GM12801 (cell line): ENCODE data around the gene STIM1.

Source experiments
- TF ChIP-seq, protein P1 (sequence below): IDR thresholded peaks from one replicate; pipeline ENCODE4 v1.5.1; 2011; ENCODE audit warnings: control low read depth; ENCODE audit not compliant: insufficient read length; ENCODE audit errors: extremely low read depth

The STIM1 gene

GRCh38 chr11:3905080-3905953, 49.9 kb downstream of the STIM1 start:
- TF ChIP-seq, protein P1, sequence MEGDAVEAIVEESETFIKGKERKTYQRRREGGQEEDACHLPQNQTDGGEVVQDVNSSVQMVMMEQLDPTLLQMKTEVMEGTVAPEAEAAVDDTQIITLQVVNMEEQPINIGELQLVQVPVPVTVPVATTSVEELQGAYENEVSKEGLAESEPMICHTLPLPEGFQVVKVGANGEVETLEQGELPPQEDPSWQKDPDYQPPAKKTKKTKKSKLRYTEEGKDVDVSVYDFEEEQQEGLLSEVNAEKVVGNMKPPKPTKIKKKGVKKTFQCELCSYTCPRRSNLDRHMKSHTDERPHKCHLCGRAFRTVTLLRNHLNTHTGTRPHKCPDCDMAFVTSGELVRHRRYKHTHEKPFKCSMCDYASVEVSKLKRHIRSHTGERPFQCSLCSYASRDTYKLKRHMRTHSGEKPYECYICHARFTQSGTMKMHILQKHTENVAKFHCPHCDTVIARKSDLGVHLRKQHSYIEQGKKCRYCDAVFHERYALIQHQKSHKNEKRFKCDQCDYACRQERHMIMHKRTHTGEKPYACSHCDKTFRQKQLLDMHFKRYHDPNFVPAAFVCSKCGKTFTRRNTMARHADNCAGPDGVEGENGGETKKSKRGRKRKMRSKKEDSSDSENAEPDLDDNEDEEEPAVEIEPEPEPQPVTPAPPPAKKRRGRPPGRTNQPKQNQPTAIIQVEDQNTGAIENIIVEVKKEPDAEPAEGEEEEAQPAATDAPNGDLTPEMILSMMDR: no peak

- TF ChIP-seq, protein P1: no peak
Measured at GRCh38 chr11:3906166-3906565, 50.7 kb downstream of the STIM1 start.

DNA sequence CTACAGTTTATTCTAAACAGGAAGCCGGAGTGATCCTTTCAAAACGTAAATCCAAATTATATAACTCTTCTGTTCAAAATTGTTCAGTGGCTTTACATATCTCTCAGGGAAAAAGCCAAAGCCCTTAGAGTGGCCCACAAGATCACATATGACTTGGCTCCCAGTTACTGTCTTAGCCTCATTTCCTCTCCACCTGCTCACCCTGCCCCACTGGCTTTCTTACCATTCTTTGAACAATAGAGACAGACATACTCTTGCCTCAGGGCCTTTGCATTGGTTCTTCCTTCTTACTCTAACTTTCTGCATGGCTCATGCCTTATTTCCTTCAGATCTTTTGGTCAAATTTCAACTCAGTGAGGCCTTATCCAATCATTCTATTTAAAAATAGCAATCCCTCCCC, 52.1 kb downstream of the STIM1 start:
- TF ChIP-seq, protein P1: no peak

GRCh38 chr11:3909901-3910300, 54.4 kb downstream of the STIM1 start:
- TF ChIP-seq, protein P1: no peak

GRCh38 chr11:3911908-3912505, 56.5 kb downstream of the STIM1 start:
- TF ChIP-seq, protein P1: no peak

- TF ChIP-seq, protein P1: no peak
Measured at GRCh38 chr11:3913921-3914320, 58.5 kb downstream of the STIM1 start.

DNA sequence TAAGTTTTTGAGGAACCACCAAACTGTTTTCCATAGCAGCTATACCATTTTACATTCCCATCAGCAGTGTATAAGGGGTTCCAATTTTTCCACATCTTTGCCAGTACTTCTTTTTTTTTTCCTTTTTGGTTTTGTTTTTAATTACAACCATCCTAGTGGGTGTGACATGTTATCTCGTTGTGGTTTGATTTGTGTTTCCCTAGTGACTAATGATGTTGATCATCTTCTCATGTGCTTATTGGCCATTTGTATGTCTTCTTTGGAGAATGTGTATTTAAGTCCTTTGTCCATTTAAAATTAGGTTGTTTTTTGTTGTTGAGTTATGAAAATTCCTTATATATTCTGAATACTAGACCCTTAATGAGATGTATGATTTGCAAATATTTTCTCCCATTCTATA, 59.3 kb downstream of the STIM1 start:
- TF ChIP-seq, protein P1: no peak
